NB4 (cell line): Measurements from ENCODE around the gene AIRE.

Source experiments
- DNase-seq: peaks from one replicate; pipeline ENCODE4 v3.0.0; 2010; ENCODE audit warnings: low read depth
- H3K4me3 ChIP-seq: one replicate; pipeline ENCODE4 v1.5.1; 2011; ENCODE audit warnings: mild to moderate bottlenecking, low read depth, low read length, moderate library complexity
- MAX ChIP-seq: IDR thresholded peaks from 2 replicates; pipeline ENCODE4 v1.6.1; 2011; ENCODE audit warnings: low read depth, low read length
- MYC ChIP-seq: IDR thresholded peaks from 2 replicates; pipeline ENCODE4 v1.6.1; 2011; ENCODE audit warnings: low read depth, low read length
- POLR2A ChIP-seq: IDR thresholded peaks from 2 replicates; pipeline ENCODE4 v1.6.1; 2011; ENCODE audit warnings: mild to moderate bottlenecking; ENCODE audit not compliant: insufficient read length; ENCODE audit errors: extremely low read depth
- TF ChIP-seq, protein P1 (sequence below): IDR thresholded peaks from one replicate; pipeline ENCODE4 v1.5.1; 2012; ENCODE audit warnings: low read depth, low read length

AIRE gene

GRCh38 chr21:44305691-44306090 lies 20.0 kb downstream of the AIRE start:
- no peak for DNase-seq
- H3K4me3 ChIP-seq = no peak overlapping the region
- TF ChIP-seq POLR2A (no peak), MYC (no peak), MAX (no peak)
- TF ChIP-seq, protein P1, sequence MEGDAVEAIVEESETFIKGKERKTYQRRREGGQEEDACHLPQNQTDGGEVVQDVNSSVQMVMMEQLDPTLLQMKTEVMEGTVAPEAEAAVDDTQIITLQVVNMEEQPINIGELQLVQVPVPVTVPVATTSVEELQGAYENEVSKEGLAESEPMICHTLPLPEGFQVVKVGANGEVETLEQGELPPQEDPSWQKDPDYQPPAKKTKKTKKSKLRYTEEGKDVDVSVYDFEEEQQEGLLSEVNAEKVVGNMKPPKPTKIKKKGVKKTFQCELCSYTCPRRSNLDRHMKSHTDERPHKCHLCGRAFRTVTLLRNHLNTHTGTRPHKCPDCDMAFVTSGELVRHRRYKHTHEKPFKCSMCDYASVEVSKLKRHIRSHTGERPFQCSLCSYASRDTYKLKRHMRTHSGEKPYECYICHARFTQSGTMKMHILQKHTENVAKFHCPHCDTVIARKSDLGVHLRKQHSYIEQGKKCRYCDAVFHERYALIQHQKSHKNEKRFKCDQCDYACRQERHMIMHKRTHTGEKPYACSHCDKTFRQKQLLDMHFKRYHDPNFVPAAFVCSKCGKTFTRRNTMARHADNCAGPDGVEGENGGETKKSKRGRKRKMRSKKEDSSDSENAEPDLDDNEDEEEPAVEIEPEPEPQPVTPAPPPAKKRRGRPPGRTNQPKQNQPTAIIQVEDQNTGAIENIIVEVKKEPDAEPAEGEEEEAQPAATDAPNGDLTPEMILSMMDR = no peak

- H3K4me3 ChIP-seq = no peak overlapping the region
- no peak for DNase-seq
- no peak for TF ChIP-seq POLR2A
- TF ChIP-seq, protein P1 = no peak
- TF ChIP-seq MYC = no peak
- no peak for TF ChIP-seq MAX
These were observed 21.4 kb downstream of the AIRE start for GRCh38 chr21:44306936-44307704.

DNA sequence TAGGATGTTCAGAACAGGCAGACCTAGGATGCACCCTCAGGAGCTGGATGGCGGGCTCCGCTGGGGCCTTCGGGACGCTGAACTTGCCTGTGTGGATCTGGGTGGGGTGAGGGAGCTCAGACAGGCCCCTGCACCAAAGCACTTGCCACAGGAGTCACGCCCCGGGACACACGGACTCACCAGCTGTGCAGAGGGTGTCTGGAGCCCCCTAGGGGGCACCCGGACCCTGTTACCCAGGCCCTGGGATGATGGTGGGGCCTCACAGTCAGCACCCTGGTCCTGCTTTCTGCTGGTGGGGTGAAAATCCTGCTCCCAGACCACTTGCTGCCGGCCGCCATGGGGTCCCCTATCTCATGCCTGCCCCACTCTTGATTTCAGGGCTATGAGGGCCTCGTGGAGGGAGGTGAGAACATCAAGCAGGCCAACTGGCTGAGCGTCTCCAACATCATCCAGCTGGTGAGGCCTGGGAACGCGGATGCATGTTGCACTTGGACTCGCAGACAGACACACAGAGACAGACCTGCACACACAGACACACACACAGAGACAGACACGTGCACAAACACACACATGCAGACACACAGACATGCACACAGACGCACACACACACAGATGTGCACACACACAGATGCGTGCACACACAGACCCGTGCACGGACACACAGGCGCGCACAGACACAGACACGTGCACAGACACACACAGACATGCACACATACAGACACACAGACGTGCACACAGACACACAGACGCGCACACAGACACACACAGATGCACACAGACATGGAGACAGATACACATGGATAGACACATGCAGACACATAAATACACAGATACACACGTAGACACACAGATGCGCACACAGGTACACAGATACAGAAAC lies 25.2 kb downstream of the AIRE start:
- no peak overlapping the region for H3K4me3 ChIP-seq
- TF ChIP-seq, protein P1 = no peak
- no peak for TF ChIP-seq MAX
- no peak for TF ChIP-seq MYC
- TF ChIP-seq POLR2A = no peak
- DNase-seq = no peak

GRCh38 chr21:44312089-44312488 lies 26.4 kb downstream of the AIRE start:
- TF ChIP-seq MYC = no peak
- TF ChIP-seq MAX = no peak
- TF ChIP-seq POLR2A = no peak
- TF ChIP-seq, protein P1 = no peak
- no peak for DNase-seq
- no peak overlapping the region for H3K4me3 ChIP-seq

- no peak for TF ChIP-seq POLR2A
- TF ChIP-seq, protein P1 = no peak
- H3K4me3 ChIP-seq = no peak overlapping the region
- DNase-seq = no peak
These were observed 27.0 kb downstream of the AIRE start for GRCh38 chr21:44312716-44313115.
